Body of pancreas (tissue), 4 donors: Measurements from ENCODE around the gene WNT6. TPM values are rescaled to one million over a fixed set of nuclear protein-coding genes. Genes with fewer than 3 reads are reported as not detected.

Experiments
- ATAC-seq: fragments of 150-250 bp; one replicate; pipeline ENCODE4 v1.9.1; 2016
- DNase-seq, 4 donors: peaks; one replicate each; pipeline ENCODE4 v3.0.0-alpha.2; 2019
- H3K27ac ChIP-seq, 4 donors: fragments of 200-600 bp; sonication (generic); 1 replicate in 3 of 4; 2 replicates in 1 of 4; pipeline versions ENCODE4 v1.5.1 to v1.6.1; 2016 to 2019; ENCODE audit warnings: mild to moderate bottlenecking in 1 of 4, mixed read lengths in 1 of 4, moderate library complexity in 1 of 4
- H3K27me3 ChIP-seq, 2 donors: fragments of 200-600 bp; sonication (generic); one replicate each; pipeline ENCODE4 v1.6.0; 2016; ENCODE audit warnings: mild to moderate bottlenecking in 1 of 2
- H3K36me3 ChIP-seq, 2 donors: fragments of 200-600 bp; sonication (generic); replicated peaks in 1 of 2; 2 replicates each; pipeline ENCODE4 v1.5.1; 2016; ENCODE audit warnings: low read depth in 2 of 2; ENCODE audit not compliant: insufficient read depth in 1 of 2
- H3K4me1 ChIP-seq: fragments of 200-600 bp; sonication (generic); one replicate; pipeline ENCODE4 v1.6.0; 2016
- H3K4me3 ChIP-seq, 2 donors: fragments of 200-600 bp; sonication (generic); 1 replicate in 1 of 2; 2 replicates in 1 of 2; pipeline ENCODE4 v1.5.1; 2016 to 2019
- H3K9me3 ChIP-seq, 3 donors: fragments of 200-600 bp; sonication (generic); 1 replicate in 2 of 3; 2 replicates in 1 of 3; pipeline ENCODE4 v1.5.1; 2016
- CTCF ChIP-seq, 7 experiments: fragments of 450-650 bp in 4 of 7; fragments of 200-600 bp in 3 of 7; sonication (generic) in 3 of 7; IDR thresholded peaks; one replicate each; pipeline ENCODE4 v1.5.1; 2016 to 2019; ENCODE audit warnings: antibody characterized with exemption in 7 of 7
- POLR2A ChIP-seq, 3 donors: fragments of 450-650 bp; IDR thresholded peaks; one replicate each; pipeline ENCODE4 v1.6.1; 2016; ENCODE audit warnings: antibody characterized with exemption in 3 of 3, mild to moderate bottlenecking in 2 of 3
- WGBS, 2 donors: methylation state at CpG; one replicate each; pipeline ENCODE4 v1.1.5; 2017; 5-methylcytosine and 5-hydroxymethylcytosine counted together
- intact Hi-C: fragments of 100-400 bp; cut with DNase I; formaldehyde crosslinking; loops from one replicate; pipeline ENCODE4 v1.15.1; 2023
- total RNA-seq, 2 donors: library from RNA; depleted of rRNA; stranded (reverse); fragments of >200 nt; gene quantifications; one replicate each; pipeline ENCODE4 v1.1.0, GENCODE V29; 2016

The WNT6 gene
- total RNA-seq, 2 donors from 2014 or later: 1.0 TPM; not detected in 1

- Histone ChIP-seq H3K4me1 (peaks cover 38% of the 10 kb centered on the region), H3K9me3 (no peaks in the 10 kb centered on the region), H3K4me3 (no peak overlapping the region), H3K27ac (no peak overlapping the region), H3K36me3 (no peaks in the 10 kb centered on the region), H3K27me3 (peaks cover 6 to 33% of the 10 kb centered on the region in 2 donors)
- DNase-seq (no peak), ATAC-seq (no peak)
- WGBS, 2 donors: 15 to 23% methylated on average over 8 of the region's 8 CpGs
- intact Hi-C loops: no loop called here
- TF ChIP-seq POLR2A (IDR thresholded peaks at IDR 0.05): no peak
- no peak for TF ChIP-seq CTCF (IDR thresholded peaks at IDR 0.05)
These were observed 36.3 kb downstream of the WNT6 start for GRCh38 chr2:218895759-218896500.

- no peak for ATAC-seq
- H3K9me3 ChIP-seq: no peaks in the 10 kb centered on the region
- peaks cover 6 to 33% of the 10 kb centered on the region in 2 donors for H3K27me3 ChIP-seq
- no peaks in the 10 kb centered on the region for H3K36me3 ChIP-seq
- DNase-seq: peak in 1 of 4 donors; percentile 23
- H3K27ac ChIP-seq: no peak overlapping the region
- 2 to 3% methylated on average over 15 to 37 of the region's 40 CpGs for WGBS, 2 donors
- TF ChIP-seq POLR2A (IDR thresholded peaks at IDR 0.05): no peak
- no peak for TF ChIP-seq CTCF (IDR thresholded peaks at IDR 0.05)
- intact Hi-C loops: no loop called here
- no peak overlapping the region for H3K4me3 ChIP-seq
- peaks cover 38% of the 10 kb centered on the region for H3K4me1 ChIP-seq
These were observed 37.1 kb downstream of the WNT6 start for GRCh38 chr2:218896501-218897393.

GRCh38 chr2:218897394-218898108, 37.9 kb downstream of the WNT6 start:
- 6 to 15% methylated on average over 10 to 34 of the region's 34 CpGs for whole genome bisulfite sequencing, 2 donors

More at GRCh38 chr2:218897394-218898108, 37.9 kb downstream of the WNT6 start:
- Histone ChIP-seq H3K4me1 (peaks cover 34% of the 10 kb centered on the region), H3K4me3 (no peak overlapping the region), H3K9me3 (no peaks in the 10 kb centered on the region), H3K36me3 (no peaks in the 10 kb centered on the region), H3K27me3 (peaks cover 6 to 33% of the 10 kb centered on the region in 2 donors), H3K27ac (no peak overlapping the region)
- ATAC-seq (peak; percentile 10), DNase-seq (no peak)
- intact Hi-C loops: no loop called here
- no peak for TF ChIP-seq CTCF (IDR thresholded peaks at IDR 0.05)
- TF ChIP-seq POLR2A (IDR thresholded peaks at IDR 0.05): no peak
